OCI-LY3 (cell line): ENCODE data around the gene CEMIP.

Source experiments
- EZH2phosphoT487 ChIP-seq: fragments of 200-600 bp; shearing (Covaris generic); IDR thresholded peaks from 2 replicates; pipeline ENCODE4 v1.6.1; 2018; ENCODE audit warnings: antibody characterized with exemption, mixed run types, low read depth
- TF ChIP-seq, protein P1 (sequence below): fragments of 200-600, 300-600 bp; sonication (generic); IDR thresholded peaks from 2 replicates; pipeline ENCODE4 v1.5.1; 2014; ENCODE audit warnings: antibody characterized with exemption, low read length, low read depth

DNA sequence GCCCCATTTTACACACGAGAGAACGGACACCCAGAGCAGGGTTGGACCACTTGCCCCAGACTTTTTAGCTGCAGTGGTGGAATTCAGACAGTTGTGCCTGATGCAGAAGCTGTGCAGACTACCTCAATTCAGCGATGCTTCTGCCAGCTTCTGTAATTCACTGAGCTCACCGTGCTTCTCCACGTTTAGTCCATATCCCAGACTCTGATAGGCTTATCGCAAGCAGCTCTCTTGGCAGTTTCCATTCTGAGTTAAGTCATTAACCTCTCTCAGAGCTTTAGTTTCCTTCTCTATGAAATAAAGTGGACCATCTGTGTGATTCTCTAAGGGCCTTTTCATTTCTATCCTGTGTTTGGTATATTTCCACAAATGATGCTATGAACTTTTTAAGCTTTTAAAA, 47.0 kb upstream of the CEMIP start:
- TF ChIP-seq, protein P1, sequence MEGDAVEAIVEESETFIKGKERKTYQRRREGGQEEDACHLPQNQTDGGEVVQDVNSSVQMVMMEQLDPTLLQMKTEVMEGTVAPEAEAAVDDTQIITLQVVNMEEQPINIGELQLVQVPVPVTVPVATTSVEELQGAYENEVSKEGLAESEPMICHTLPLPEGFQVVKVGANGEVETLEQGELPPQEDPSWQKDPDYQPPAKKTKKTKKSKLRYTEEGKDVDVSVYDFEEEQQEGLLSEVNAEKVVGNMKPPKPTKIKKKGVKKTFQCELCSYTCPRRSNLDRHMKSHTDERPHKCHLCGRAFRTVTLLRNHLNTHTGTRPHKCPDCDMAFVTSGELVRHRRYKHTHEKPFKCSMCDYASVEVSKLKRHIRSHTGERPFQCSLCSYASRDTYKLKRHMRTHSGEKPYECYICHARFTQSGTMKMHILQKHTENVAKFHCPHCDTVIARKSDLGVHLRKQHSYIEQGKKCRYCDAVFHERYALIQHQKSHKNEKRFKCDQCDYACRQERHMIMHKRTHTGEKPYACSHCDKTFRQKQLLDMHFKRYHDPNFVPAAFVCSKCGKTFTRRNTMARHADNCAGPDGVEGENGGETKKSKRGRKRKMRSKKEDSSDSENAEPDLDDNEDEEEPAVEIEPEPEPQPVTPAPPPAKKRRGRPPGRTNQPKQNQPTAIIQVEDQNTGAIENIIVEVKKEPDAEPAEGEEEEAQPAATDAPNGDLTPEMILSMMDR: no peak
- no peak for TF ChIP-seq EZH2phosphoT487
